Adrenal gland (tissue), 5 donors: Measurements from ENCODE around the gene CHMP2B.

Experiments
- CTCF ChIP-seq, 6 experiments: fragments of 450-650 bp in 4 of 6; fragments of 200-600 bp in 2 of 6; sonication (generic) in 1 of 6; IDR thresholded peaks; 1 replicate in 5 of 6; 2 replicates in 1 of 6; pipeline versions ENCODE4 v1.5.1 to v1.8.0; 2016 to 2021; ENCODE audit warnings: antibody characterized with exemption in 6 of 6, mild to moderate bottlenecking in 2 of 6, moderate library complexity in 1 of 6
- POLR2A ChIP-seq, 2 donors: fragments of 450-650 bp; IDR thresholded peaks; one replicate each; pipeline ENCODE4 v1.6.1; 2017; ENCODE audit warnings: antibody characterized with exemption in 2 of 2, mild to moderate bottlenecking in 2 of 2, moderate library complexity in 1 of 2
- donor health status: DM: no; HTN: no; CAD: no.

- TF ChIP-seq CTCF (IDR thresholded peaks at IDR 0.05) (no peak), POLR2A (IDR thresholded peaks at IDR 0.05) (no peak)
Observed at GRCh38 chr3:87247430-87247773, 20.3 kb downstream of the CHMP2B start.
